HUES6 (cell line): Measurements from ENCODE around the gene RELB.

Experiments used
- H3K27ac ChIP-seq: 2 replicates; pipeline ENCODE4 v1.7.0; 2013; ENCODE audit warnings: low read depth, mild to moderate bottlenecking, low read length, inconsistent platforms
- H3K27me3 ChIP-seq: 2 replicates; pipeline ENCODE4 v1.6.1; 2013; ENCODE audit warnings: low read length; ENCODE audit not compliant: control insufficient read depth, insufficient read depth
- H3K36me3 ChIP-seq: 2 replicates; pipeline ENCODE4 v1.6.1; 2013; ENCODE audit warnings: low read length; ENCODE audit not compliant: control insufficient read depth, insufficient read depth
- H3K4me1 ChIP-seq: 2 replicates; pipeline ENCODE4 v1.6.1; 2013; ENCODE audit warnings: low read length; ENCODE audit not compliant: control insufficient read depth, insufficient read depth
- H3K4me3 ChIP-seq: 2 replicates; pipeline ENCODE4 v1.5.1; 2013; ENCODE audit warnings: low read depth, low read length
- H3K9ac ChIP-seq: one replicate; pipeline ENCODE4 v1.6.1; 2013; ENCODE audit warnings: mild to moderate bottlenecking, low read length
- H3K9me3 ChIP-seq: 2 replicates; pipeline ENCODE4 v1.6.1; 2013; ENCODE audit warnings: low read depth, low read length; ENCODE audit not compliant: control insufficient read depth, insufficient read depth

The RELB gene

DNA sequence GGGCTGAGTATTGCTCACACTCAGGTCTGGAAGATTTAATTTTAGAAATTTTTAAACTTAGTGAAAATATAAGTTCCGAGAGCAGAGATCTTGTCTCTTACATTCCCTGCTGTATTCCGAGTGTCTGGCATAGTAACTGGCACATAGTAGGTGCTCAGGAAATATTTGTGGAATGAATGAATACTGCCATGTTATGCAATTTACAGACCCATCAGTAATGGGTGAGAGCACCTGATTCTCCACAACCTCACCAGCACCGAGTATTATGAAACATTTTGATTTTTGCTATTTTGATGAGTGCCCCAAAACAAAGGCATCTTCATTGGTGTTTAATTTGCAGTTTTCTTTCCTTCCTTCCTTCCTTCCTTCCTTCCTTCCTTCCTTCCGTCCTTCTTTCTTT lies 21.8 kb downstream of the RELB start:
- no peaks in the 10 kb centered on the region for H3K27me3 ChIP-seq
- no peaks in the 10 kb centered on the region for H3K4me1 ChIP-seq

GRCh38 chr19:45025264-45025663 lies 24.0 kb downstream of the RELB start:
- Histone ChIP-seq H3K36me3 (peaks cover 14% of the 10 kb centered on the region), H3K9me3 (no peaks in the 10 kb centered on the region), H3K9ac (no peak overlapping the region), H3K4me3 (no peak overlapping the region), H3K27ac (no peak overlapping the region), H3K27me3 (no peaks in the 10 kb centered on the region), H3K4me1 (no peaks in the 10 kb centered on the region)

More for the DNA sequence above, 21.8 kb downstream of the RELB start:
- Histone ChIP-seq H3K27ac (no peak overlapping the region), H3K36me3 (peaks cover 6% of the 10 kb centered on the region; the same call in 1 of the 2 replicates), H3K4me3 (no peak overlapping the region), H3K9me3 (no peaks in the 10 kb centered on the region), H3K9ac (no peak overlapping the region)

- Histone ChIP-seq H3K9me3 (no peaks in the 10 kb centered on the region), H3K4me1 (no peaks in the 10 kb centered on the region), H3K27ac (no peak overlapping the region), H3K27me3 (no peaks in the 10 kb centered on the region), H3K36me3 (peaks cover 22% of the 10 kb centered on the region), H3K4me3 (no peak overlapping the region), H3K9ac (no peak overlapping the region)
These were observed 26.1 kb downstream of the RELB start for GRCh38 chr19:45027371-45027770.

GRCh38 chr19:45030825-45031224 lies 29.6 kb downstream of the RELB start:
- H3K27ac ChIP-seq = no peak overlapping the region
- H3K27me3 ChIP-seq = no peaks in the 10 kb centered on the region
- no peak overlapping the region for H3K9ac ChIP-seq
- H3K9me3 ChIP-seq = no peaks in the 10 kb centered on the region; the same call in 1 of the 2 replicates
- no peaks in the 10 kb centered on the region for H3K4me1 ChIP-seq
- peaks cover 38% of the 10 kb centered on the region for H3K36me3 ChIP-seq
- no peak overlapping the region for H3K4me3 ChIP-seq

- H3K27ac ChIP-seq = no peak overlapping the region; the same call in 1 of the 2 replicates
- no peaks in the 10 kb centered on the region for H3K27me3 ChIP-seq
- no peaks in the 10 kb centered on the region for H3K4me1 ChIP-seq
- no peak overlapping the region for H3K4me3 ChIP-seq
- H3K36me3 ChIP-seq = peaks cover 36% of the 10 kb centered on the region
- no peak overlapping the region for H3K9ac ChIP-seq
- H3K9me3 ChIP-seq = no peaks in the 10 kb centered on the region; the same call in 1 of the 2 replicates
These were observed 31.2 kb downstream of the RELB start for GRCh38 chr19:45032421-45032820.

- Histone ChIP-seq H3K4me3 (no peak overlapping the region), H3K36me3 (peaks cover 34% of the 10 kb centered on the region)
These were observed 34.5 kb downstream of the RELB start for GRCh38 chr19:45035755-45036154.

GRCh38 chr19:45037393-45038169 lies 36.3 kb downstream of the RELB start:
- Histone ChIP-seq H3K36me3 (peaks cover 41% of the 10 kb centered on the region), H3K27ac (no peak overlapping the region), H3K27me3 (no peaks in the 10 kb centered on the region), H3K4me3 (no peak overlapping the region), H3K4me1 (peaks cover 8% of the 10 kb centered on the region; the same call in 1 of the 2 replicates), H3K9me3 (no peaks in the 10 kb centered on the region; the same call in 1 of the 2 replicates), H3K9ac (no peak overlapping the region)

More at GRCh38 chr19:45035755-45036154, 34.5 kb downstream of the RELB start:
- no peaks in the 10 kb centered on the region; the same call in 1 of the 2 replicates for H3K9me3 ChIP-seq
- no peak overlapping the region for H3K9ac ChIP-seq
- no peak overlapping the region for H3K27ac ChIP-seq
- H3K4me1 ChIP-seq = peaks cover 8% of the 10 kb centered on the region; the same call in 1 of the 2 replicates
- no peaks in the 10 kb centered on the region for H3K27me3 ChIP-seq

DNA sequence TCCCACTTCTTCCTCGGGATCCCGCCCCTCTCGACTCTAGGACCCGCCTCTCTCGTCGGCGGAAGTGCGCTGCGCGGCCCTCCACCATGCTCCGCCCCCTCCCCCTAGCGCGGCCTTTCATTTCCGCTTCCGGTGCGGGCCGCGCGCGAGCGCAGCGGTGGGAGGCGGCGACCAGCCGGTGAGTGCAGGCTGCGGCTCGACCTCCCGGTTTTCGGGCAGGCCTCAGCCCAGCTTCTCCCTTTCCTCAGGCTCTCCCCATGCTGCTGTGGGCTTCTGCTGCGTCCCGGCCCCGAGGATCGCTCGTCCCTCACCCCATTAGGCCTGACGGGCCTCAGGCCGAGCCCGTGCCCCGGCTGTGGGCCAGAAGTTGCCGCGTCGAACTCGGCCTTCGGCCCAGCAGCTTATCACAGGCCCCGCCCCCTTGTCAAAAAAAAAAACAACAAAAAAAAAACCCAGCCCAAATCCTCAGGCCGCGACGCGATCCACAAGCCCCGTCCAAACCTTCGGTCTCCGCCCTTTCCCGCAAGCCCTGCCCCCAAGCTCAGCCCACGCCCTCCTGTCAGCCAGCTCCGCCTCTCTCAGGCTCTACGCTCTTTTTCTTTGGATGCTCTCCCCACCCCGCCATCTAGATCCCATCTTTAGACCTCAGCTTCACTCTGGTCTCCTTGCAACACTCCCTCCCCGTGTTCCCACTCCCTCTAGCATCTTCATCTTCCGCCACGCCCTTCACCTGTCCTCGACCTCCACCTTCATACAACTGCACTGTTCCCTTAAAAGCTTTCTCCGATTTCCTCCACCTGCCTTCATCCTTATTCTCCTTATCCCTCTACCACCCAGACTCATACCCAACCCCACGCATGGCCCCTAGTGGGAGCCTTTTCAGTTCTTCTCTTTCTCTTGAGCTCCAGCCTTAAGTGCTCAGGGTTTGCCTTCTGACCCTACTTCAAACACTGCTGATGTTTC lies 37.9 kb downstream of the RELB start, which contains the start of gene CLASRP:
CLASRP (plus strand) TSS at position 115 of the 963 bp plus-strand sequence. CDS start 1,168 bp downstream, outside the sequence.
- Histone ChIP-seq H3K9ac (peak within 1 kb of the TSS; percentile 99), H3K27me3 (no peaks in the 10 kb centered on the region), H3K4me1 (peaks cover 8% of the 10 kb centered on the region; the same call in 1 of the 2 replicates), H3K36me3 (peaks cover 48% of the 10 kb centered on the region), H3K9me3 (no peaks in the 10 kb centered on the region; the same call in 1 of the 2 replicates), H3K4me3 (peak within 1 kb of the TSS; percentile 99), H3K27ac (peak within 1 kb of the TSS; percentile 88)

DNA sequence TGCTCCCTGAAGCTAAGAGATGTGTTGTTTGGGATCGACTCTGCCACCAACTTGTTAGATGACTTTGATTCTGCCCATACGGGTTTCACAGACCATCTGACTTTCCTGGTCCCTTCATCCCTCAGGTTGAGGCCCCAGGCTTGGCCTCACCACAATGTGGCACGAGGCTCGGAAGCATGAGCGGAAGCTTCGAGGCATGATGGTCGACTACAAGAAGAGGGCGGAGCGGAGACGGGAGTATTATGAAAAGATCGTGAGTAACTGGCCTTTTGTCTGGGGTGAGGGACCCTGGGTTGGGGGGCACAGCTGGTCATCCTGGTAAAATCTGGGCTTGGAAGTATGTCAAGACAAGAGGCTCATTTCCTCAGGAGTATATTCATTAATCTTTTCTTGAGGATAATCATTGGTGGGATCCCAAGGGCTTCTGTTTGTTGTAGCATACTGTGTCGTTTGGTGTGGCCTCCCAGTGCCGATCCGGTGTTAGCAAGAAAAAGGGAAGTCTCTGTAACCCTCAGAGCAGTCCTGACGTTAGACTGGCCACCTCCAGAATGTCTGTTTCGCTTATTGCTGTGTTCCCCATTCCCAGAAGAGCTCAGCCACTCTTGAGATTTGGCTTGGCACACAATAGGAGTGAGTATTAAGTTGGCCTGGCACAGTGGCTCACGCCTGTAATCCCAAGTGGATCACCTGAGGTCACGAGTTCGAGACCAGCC lies 39.0 kb downstream of the RELB start:
- Histone ChIP-seq H3K4me3 (peak overlapping the region; percentile 99), H3K4me1 (peaks cover 8% of the 10 kb centered on the region; the same call in 1 of the 2 replicates), H3K27ac (no peak overlapping the region), H3K27me3 (no peaks in the 10 kb centered on the region), H3K9ac (no peak overlapping the region), H3K9me3 (no peaks in the 10 kb centered on the region; the same call in 1 of the 2 replicates), H3K36me3 (peaks cover 55% of the 10 kb centered on the region)

DNA sequence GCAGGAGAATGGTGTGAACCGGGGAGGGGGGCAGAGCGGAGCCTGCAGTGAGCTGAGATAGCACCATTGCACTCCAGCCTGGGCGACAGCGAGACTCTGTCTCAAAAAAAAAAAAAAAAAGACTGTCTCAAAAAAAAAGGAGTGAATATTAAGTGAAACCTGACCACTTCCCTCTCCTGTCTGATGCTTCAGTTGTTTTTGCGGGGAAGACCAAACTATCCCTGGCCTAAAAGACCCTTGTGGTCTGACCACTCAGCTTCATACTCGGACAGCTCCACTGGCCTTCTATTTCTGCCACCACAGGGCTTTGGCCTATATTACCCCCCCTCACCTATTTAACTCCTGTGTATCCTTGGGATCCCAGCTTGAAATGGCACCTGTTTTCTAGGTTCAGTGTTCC lies 39.9 kb downstream of the RELB start:
- Histone ChIP-seq H3K36me3 (peaks cover 57% of the 10 kb centered on the region), H3K4me1 (peaks cover 8% of the 10 kb centered on the region; the same call in 1 of the 2 replicates), H3K9me3 (no peaks in the 10 kb centered on the region), H3K27me3 (no peaks in the 10 kb centered on the region), H3K27ac (no peak overlapping the region), H3K4me3 (no peak overlapping the region), H3K9ac (no peak overlapping the region)
